ENCODE measurements around the gene CEP295NL. TPM values are rescaled to one million over a fixed set of nuclear protein-coding genes. Genes with fewer than 3 reads are reported as not detected.

CEP295NL gene
- total and polyA plus RNA-seq, 2 of the 13 experiments (the other 11 are each of a cell fraction or from before 2014, with no cell fraction given): not detected

DNA sequence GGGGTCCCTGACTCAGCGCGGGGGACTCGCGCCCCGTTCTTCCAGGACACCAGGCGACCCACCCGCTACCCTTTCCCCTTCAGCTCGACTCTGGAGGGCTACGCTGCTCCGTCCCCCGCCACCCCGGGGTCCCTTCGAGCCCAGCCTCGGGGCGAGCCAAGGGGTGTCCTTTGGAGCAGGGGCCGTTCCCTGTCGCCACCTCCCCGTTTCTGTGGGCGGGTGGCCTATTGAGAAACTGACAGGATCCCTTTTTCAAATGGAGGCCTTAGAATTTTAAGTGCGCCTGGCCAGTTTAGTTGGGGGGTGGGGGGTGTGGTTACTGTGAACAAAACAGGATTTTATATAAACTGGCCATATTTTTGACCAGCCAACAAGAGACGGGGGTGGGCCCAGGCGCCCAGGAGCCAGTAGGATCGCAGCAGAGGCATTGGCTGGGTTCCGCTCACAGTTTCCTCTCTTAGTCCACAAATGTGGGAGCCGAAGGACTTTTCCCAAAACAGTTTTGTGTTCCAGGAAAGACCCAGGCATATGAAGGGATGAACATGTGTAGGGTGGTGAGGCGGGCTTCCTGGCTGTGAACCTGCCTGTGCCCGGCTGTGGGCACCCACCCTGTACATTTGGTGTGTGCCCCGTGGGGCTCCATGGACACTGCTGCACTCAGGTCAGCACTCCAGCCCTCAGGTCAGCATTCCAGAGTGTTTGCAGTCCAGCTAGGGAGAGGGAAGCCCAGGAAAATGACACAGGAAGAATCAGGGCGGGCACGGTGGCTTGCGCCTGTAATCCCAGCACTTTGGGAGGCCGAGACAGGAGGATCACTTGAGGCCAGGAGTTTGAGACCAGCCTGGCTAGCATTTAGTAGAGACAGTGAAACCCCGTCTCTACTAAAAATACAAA, 22.9 kb upstream of the CEP295NL start (continued):
- no peak for TF ChIP-seq EEA1 (CRISPR knock-in tag; IDR thresholded peaks at IDR 0.05; ENCODE audit: borderline replicate concordance)
- TF ChIP-seq, protein P1, sequence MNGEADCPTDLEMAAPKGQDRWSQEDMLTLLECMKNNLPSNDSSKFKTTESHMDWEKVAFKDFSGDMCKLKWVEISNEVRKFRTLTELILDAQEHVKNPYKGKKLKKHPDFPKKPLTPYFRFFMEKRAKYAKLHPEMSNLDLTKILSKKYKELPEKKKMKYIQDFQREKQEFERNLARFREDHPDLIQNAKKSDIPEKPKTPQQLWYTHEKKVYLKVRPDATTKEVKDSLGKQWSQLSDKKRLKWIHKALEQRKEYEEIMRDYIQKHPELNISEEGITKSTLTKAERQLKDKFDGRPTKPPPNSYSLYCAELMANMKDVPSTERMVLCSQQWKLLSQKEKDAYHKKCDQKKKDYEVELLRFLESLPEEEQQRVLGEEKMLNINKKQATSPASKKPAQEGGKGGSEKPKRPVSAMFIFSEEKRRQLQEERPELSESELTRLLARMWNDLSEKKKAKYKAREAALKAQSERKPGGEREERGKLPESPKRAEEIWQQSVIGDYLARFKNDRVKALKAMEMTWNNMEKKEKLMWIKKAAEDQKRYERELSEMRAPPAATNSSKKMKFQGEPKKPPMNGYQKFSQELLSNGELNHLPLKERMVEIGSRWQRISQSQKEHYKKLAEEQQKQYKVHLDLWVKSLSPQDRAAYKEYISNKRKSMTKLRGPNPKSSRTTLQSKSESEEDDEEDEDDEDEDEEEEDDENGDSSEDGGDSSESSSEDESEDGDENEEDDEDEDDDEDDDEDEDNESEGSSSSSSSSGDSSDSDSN (CRISPR knock-in tag; IDR thresholded peaks at IDR 0.05): no peak
- peak; percentile 67 for TF ChIP-seq HIVEP1 (CRISPR knock-in tag; IDR thresholded peaks at IDR 0.05)
- TF ChIP-seq, protein P2, sequence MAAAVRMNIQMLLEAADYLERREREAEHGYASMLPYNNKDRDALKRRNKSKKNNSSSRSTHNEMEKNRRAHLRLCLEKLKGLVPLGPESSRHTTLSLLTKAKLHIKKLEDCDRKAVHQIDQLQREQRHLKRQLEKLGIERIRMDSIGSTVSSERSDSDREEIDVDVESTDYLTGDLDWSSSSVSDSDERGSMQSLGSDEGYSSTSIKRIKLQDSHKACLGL (CRISPR knock-in tag; IDR thresholded peaks at IDR 0.05): 0 out of 2 replicates have a peak, but pooled peaks have one; percentile 39
- TF ChIP-seq ZNF432 (CRISPR knock-in tag; IDR thresholded peaks at IDR 0.05; ENCODE audit: borderline replicate concordance): no peak
- TF ChIP-seq, protein P3, sequence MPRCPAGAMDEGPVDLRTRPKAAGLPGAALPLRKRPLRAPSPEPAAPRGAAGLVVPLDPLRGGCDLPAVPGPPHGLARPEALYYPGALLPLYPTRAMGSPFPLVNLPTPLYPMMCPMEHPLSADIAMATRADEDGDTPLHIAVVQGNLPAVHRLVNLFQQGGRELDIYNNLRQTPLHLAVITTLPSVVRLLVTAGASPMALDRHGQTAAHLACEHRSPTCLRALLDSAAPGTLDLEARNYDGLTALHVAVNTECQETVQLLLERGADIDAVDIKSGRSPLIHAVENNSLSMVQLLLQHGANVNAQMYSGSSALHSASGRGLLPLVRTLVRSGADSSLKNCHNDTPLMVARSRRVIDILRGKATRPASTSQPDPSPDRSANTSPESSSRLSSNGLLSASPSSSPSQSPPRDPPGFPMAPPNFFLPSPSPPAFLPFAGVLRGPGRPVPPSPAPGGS (CRISPR knock-in tag; IDR thresholded peaks at IDR 0.05): peak; percentile 65; the same call in 1 of the 2 replicates
- TF ChIP-seq TAF1 (CRISPR knock-in tag; IDR thresholded peaks at IDR 0.05): peak; percentile 23; the same call in 1 of the 2 replicates
- TF ChIP-seq ZGPAT (CRISPR knock-in tag; IDR thresholded peaks at IDR 0.05): peak; percentile 24; the same call in 1 of the 2 replicates
- TF ChIP-seq NCOA5 (CRISPR knock-in tag; IDR thresholded peaks at IDR 0.05): no peak
- peak; percentile 31; the same call in 1 of the 2 replicates for TF ChIP-seq ZMYM3 (CRISPR knock-in tag; IDR thresholded peaks at IDR 0.05)
- no peak for TF ChIP-seq TFDP1 (CRISPR knock-in tag; IDR thresholded peaks at IDR 0.05; ENCODE audit: borderline replicate concordance)
- TF ChIP-seq ZFP37 (CRISPR knock-in tag; IDR thresholded peaks at IDR 0.05; ENCODE audit: borderline replicate concordance): 0 out of 2 replicates have a peak, but pooled peaks have one; percentile 21
- TF ChIP-seq JUNB (CRISPR knock-in tag; IDR thresholded peaks at IDR 0.05; ENCODE audit: borderline replicate concordance): no peak
- TF ChIP-seq, protein P4, sequence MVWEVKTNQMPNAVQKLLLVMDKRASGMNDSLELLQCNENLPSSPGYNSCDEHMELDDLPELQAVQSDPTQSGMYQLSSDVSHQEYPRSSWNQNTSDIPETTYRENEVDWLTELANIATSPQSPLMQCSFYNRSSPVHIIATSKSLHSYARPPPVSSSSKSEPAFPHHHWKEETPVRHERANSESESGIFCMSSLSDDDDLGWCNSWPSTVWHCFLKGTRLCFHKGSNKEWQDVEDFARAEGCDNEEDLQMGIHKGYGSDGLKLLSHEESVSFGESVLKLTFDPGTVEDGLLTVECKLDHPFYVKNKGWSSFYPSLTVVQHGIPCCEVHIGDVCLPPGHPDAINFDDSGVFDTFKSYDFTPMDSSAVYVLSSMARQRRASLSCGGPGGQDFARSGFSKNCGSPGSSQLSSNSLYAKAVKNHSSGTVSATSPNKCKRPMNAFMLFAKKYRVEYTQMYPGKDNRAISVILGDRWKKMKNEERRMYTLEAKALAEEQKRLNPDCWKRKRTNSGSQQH (CRISPR knock-in tag; IDR thresholded peaks at IDR 0.05; ENCODE audit: low read depth): no peak; the same call in 1 of the 2 replicates
- no peak for TF ChIP-seq ZNF569 (CRISPR knock-in tag; IDR thresholded peaks at IDR 0.05; ENCODE audit: borderline replicate concordance)
- peak; percentile 53; the same call in 1 of the 2 replicates for TF ChIP-seq ZNF547 (CRISPR knock-in tag; IDR thresholded peaks at IDR 0.05)
- TF ChIP-seq RFXANK (CRISPR knock-in tag; IDR thresholded peaks at IDR 0.05): no peak
- TF ChIP-seq RCOR2 (CRISPR knock-in tag; IDR thresholded peaks at IDR 0.05): no peak
- no peak for TF ChIP-seq ZNF709 (CRISPR knock-in tag; IDR thresholded peaks at IDR 0.05)
- no peak for TF ChIP-seq KMT2B (CRISPR knock-in tag; IDR thresholded peaks at IDR 0.05)
- no peak for TF ChIP-seq HDAC2 (CRISPR knock-in tag; IDR thresholded peaks at IDR 0.05)

Data from HepG2 (cell line).